IPS DF 6.9 (cell line): ENCODE results near the gene TRAPPC12.
"Not testable (repeated sequence)": the region's sequence is repeated elsewhere in the genome, so short reads cannot be mapped to it uniquely, and the experiment has no call there.

Experiments used
- DNase-seq: peaks from one replicate; pipeline ENCODE4 v3.0.0-alpha.2; 2013; ENCODE audit warnings: low read depth, low spot score
- H3K27ac ChIP-seq: one replicate; pipeline ENCODE4 v1.5.1; 2013; ENCODE audit warnings: low read length, control low read depth
- H3K27me3 ChIP-seq: 2 replicates; pipeline ENCODE4 v1.6.1; 2013; ENCODE audit warnings: mild to moderate bottlenecking, low read length; ENCODE audit not compliant: control insufficient read depth, insufficient read depth
- H3K36me3 ChIP-seq: 2 replicates; pipeline ENCODE4 v1.6.1; 2013; ENCODE audit warnings: low read length; ENCODE audit not compliant: control insufficient read depth, insufficient read depth
- H3K4me1 ChIP-seq: 2 replicates; pipeline ENCODE4 v1.6.1; 2013; ENCODE audit warnings: low read length; ENCODE audit not compliant: control insufficient read depth, insufficient read depth
- H3K4me3 ChIP-seq: 2 replicates; pipeline ENCODE4 v1.5.1; 2013; ENCODE audit warnings: mild to moderate bottlenecking, low read length
- H3K9me3 ChIP-seq: 2 replicates; pipeline ENCODE4 v1.6.1; 2013; ENCODE audit warnings: low read length, inconsistent platforms; ENCODE audit not compliant: control insufficient read depth, insufficient read depth
- WGBS: extraction: QIAGEN DNeasy Blood & Tissue Kit; methylation state at CpG from one replicate; pipeline ENCODE4 v1.1.7; 2013; ENCODE audit warnings: mixed read lengths, missing lambda C conversion rate; ENCODE audit not compliant: insufficient read length, insufficient coverage; 5-methylcytosine and 5-hydroxymethylcytosine counted together

The TRAPPC12 gene

DNA sequence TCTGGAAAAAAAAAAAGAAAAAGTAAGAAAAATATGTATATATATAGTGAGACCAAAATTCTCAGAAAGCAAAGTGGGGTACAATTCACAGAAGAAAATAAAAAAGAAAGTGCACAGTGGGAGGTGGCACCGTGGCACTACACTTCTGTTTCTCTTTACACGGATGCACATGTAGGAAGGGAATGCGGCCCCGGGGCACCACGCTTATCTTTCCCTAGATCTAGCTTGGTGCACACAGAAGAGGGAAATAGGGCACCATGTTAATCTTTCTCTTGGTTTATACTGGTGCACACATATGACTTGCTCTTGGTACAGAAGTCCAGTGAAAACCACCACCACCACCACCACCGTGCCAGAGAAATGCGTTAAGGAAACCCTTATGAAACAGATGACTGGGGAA is 33.9 kb upstream of the TRAPPC12 start:
- no peaks in the 10 kb centered on the region for H3K9me3 ChIP-seq
- no peak for DNase-seq
- no peaks in the 10 kb centered on the region for H3K4me1 ChIP-seq
- peaks cover 3% of the 10 kb centered on the region; the same call in 1 of the 2 replicates for H3K36me3 ChIP-seq
- no peaks in the 10 kb centered on the region for H3K27me3 ChIP-seq
- no peak overlapping the region for H3K27ac ChIP-seq
- H3K4me3 ChIP-seq = no peak overlapping the region
- WGBS = no CpG with 5 or more reads among the region's 7 CpGs

- Histone ChIP-seq H3K27ac (no peak overlapping the region), H3K27me3 (no peaks in the 10 kb centered on the region), H3K9me3 (no peaks in the 10 kb centered on the region), H3K36me3 (no peaks in the 10 kb centered on the region), H3K4me1 (no peaks in the 10 kb centered on the region), H3K4me3 (no peak overlapping the region)
- no peak for DNase-seq
- no CpG with 5 or more reads among the region's 12 CpGs for WGBS
These were observed 30.7 kb upstream of the TRAPPC12 start for GRCh38 chr2:3348767-3349166.

- H3K9me3 ChIP-seq = no peaks in the 10 kb centered on the region
- no peak overlapping the region for H3K27ac ChIP-seq
- WGBS = no CpG with 5 or more reads among the region's 13 CpGs
These were observed 30.2 kb upstream of the TRAPPC12 start for GRCh38 chr2:3349211-3349693.

DNA sequence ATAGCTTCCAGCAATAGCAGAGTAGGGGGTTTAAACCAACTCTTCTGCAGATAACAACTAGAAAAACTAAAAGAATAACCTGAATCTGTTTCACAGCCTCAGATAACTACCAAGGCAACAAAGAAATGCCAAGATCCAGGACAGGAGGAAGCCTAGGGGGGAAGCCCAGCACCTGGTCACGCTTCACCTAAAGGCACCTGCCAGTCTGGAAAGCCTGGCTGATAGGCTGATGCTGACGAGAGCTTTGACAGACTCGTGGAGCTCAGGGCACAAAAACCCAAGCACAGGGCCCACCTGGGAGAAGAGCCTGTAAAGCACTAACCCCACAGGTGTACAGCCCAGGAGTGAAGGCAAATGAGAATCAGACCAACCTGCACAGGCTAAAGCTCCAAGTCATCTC is 24.5 kb upstream of the TRAPPC12 start:
- peaks cover 2% of the 10 kb centered on the region; the same call in 1 of the 2 replicates for H3K4me1 ChIP-seq
- no peak for DNase-seq
- H3K36me3 ChIP-seq = no peaks in the 10 kb centered on the region
- H3K27ac ChIP-seq = no peak overlapping the region
- no CpG with 5 or more reads among the region's 3 CpGs for WGBS
- H3K4me3 ChIP-seq = no peak overlapping the region
- H3K27me3 ChIP-seq = no peaks in the 10 kb centered on the region
- H3K9me3 ChIP-seq = no peaks in the 10 kb centered on the region

More at GRCh38 chr2:3349211-3349693, 30.2 kb upstream of the TRAPPC12 start:
- no peak overlapping the region for H3K4me3 ChIP-seq
- H3K36me3 ChIP-seq = no peaks in the 10 kb centered on the region
- no peaks in the 10 kb centered on the region for H3K27me3 ChIP-seq
- DNase-seq = no peak
- H3K4me1 ChIP-seq = no peaks in the 10 kb centered on the region

- H3K27ac ChIP-seq = no peak overlapping the region
- H3K36me3 ChIP-seq = no peaks in the 10 kb centered on the region
- no peak overlapping the region for H3K4me3 ChIP-seq
- H3K9me3 ChIP-seq = no peaks in the 10 kb centered on the region
- peaks cover 2% of the 10 kb centered on the region; the same call in 1 of the 2 replicates for H3K4me1 ChIP-seq
- H3K27me3 ChIP-seq = no peaks in the 10 kb centered on the region
- no peak for DNase-seq
- WGBS = no CpG with 5 or more reads among the region's 8 CpGs
These were observed 23.4 kb upstream of the TRAPPC12 start for GRCh38 chr2:3355951-3356569.

GRCh38 chr2:3356799-3357198 is 22.7 kb upstream of the TRAPPC12 start:
- Histone ChIP-seq H3K4me1 (peaks cover 2% of the 10 kb centered on the region; the same call in 1 of the 2 replicates), H3K4me3 (no peak overlapping the region), H3K27me3 (no peaks in the 10 kb centered on the region), H3K27ac (no peak overlapping the region), H3K9me3 (no peaks in the 10 kb centered on the region), H3K36me3 (no peaks in the 10 kb centered on the region)
- DNase-seq = no peak
- no CpG with 5 or more reads among the region's 2 CpGs for WGBS

- no CpG with 5 or more reads among the region's 2 CpGs for WGBS
- H3K9me3 ChIP-seq, H3K27me3 ChIP-seq, H3K4me3 ChIP-seq, H3K36me3 ChIP-seq, DNase-seq, H3K27ac ChIP-seq, H3K4me1 ChIP-seq: not testable (repeated sequence)
These were observed 22.0 kb upstream of the TRAPPC12 start for GRCh38 chr2:3357446-3357845.

GRCh38 chr2:3357926-3358325 is 21.6 kb upstream of the TRAPPC12 start:
- H3K4me1 ChIP-seq = peaks cover 2% of the 10 kb centered on the region; the same call in 1 of the 2 replicates
- WGBS = no CpG with 5 or more reads among the region's 8 CpGs
- DNase-seq = no peak
- H3K27ac ChIP-seq = no peak overlapping the region
- no peaks in the 10 kb centered on the region for H3K36me3 ChIP-seq
- H3K27me3 ChIP-seq = no peaks in the 10 kb centered on the region
- H3K4me3 ChIP-seq = no peak overlapping the region
- no peaks in the 10 kb centered on the region for H3K9me3 ChIP-seq

DNA sequence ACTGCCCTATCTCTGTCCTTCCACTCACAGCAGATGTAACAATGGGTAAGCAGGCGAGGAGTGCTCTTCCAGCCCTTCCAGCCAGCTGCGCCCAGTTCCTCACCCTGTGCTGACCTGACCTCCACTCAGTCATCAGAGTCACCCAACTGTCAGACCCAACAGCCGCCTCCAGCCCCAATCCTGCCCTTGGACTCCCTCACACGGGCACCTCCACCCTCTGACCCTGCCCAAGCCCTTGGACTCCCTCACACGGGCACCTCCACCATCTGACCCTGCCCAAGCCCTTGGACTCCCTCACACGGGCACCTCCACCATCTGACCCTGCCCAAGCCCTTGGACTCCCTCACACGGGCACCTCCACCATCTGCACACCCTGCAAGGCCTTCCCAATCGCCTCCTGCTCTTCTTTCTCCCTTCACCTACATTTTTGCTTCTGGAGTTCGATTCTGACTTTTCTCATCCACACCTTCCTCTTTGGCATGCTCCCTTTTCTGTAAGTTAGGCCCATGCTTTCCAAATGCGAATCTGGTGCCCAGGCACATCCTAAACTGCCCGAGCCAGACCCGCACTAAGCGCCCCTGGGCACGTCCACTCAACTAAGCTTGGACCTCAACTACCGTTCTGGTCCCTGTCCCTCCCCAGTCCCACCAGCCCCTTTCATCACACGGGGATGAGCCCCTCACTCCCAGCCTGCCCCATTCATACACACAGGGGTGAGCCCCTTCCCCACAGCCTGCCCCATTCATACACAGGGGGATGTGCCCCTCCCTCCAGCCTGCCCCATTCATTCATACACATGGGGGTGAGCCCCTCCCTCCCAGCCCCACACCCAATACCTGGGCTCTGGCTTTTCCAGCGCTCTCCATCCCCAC is 17.7 kb upstream of the TRAPPC12 start:
- Histone ChIP-seq H3K27me3 (no peaks in the 10 kb centered on the region), H3K27ac (no peak overlapping the region), H3K36me3 (no peaks in the 10 kb centered on the region), H3K9me3 (no peaks in the 10 kb centered on the region), H3K4me1 (no peaks in the 10 kb centered on the region; the same call in 1 of the 2 replicates), H3K4me3 (no peak overlapping the region)
- WGBS = no CpG with 5 or more reads among the region's 17 CpGs
- DNase-seq = no peak

DNA sequence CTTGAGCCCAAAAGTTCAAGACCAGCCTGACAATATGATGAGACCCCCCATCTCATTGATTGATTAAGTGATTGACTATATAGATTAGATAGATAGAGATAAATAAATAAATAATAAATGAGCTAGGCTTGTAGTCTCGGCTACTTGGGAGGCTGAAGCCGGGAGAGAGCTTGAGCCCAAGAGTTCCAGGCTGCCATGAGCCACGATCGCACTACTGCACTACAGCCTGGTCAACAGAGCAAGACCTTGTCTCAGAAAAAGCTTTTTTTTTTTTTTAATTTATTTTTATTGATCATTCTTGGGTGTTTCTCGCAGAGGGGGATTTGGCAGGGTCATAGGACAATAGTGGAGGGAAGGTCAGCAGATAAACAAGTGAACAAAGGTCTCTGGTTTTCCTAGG is 14.3 kb upstream of the TRAPPC12 start:
- no peaks in the 10 kb centered on the region for H3K36me3 ChIP-seq
- no peaks in the 10 kb centered on the region for H3K9me3 ChIP-seq
- H3K27ac ChIP-seq = no peak overlapping the region
- WGBS = no CpG with 5 or more reads among the region's 5 CpGs
- H3K4me3 ChIP-seq = no peak overlapping the region
- no peaks in the 10 kb centered on the region for H3K4me1 ChIP-seq
- H3K27me3 ChIP-seq = no peaks in the 10 kb centered on the region
- no peak for DNase-seq
